ENCODE results near the gene FAF1. TPM values are rescaled to one million over a fixed set of nuclear protein-coding genes. Genes with fewer than 3 reads are reported as not detected.
A peak's percentile ranks its signal among the peaks of the same experiment; 100 is the strongest.

Gene FAF1
- total RNA-seq, 2 experiments from 2014 or later = 43.5 to 44.0 TPM

- intact Hi-C loops (cut with DNase I, micrococcal nuclease) = loop anchor here (1.0 to 10.0 kb wide), 2 partner anchors 9 to 537 kb away; partner anchors contain the start of gene EPS15 (in 1 of the 2)
- Mint-ChIP-seq H3K36me3 (ENCODE audit: low read depth) (peaks cover 4% of the 10 kb centered on the region), H3K4me1 (ENCODE audit: low read depth) (peaks cover 27% of the 10 kb centered on the region), H3K27me3 (peaks cover 24% of the 10 kb centered on the region), H3K27ac (no peak overlapping the region), H3K9me3 (no peaks in the 10 kb centered on the region), H3K4me3 (peak overlapping the region; percentile 92)
- Histone ChIP-seq H3K4me3 (ENCODE audit: low read length) (peak overlapping the region; percentile 73), H3K27me3 (ENCODE audit: control insufficient read depth in 1 of 2, insufficient read depth in 2 of 2, low read length in 2 of 2) (peaks cover 4 to 10% of the 10 kb centered on the region in 2 experiments), H3K4me1 (ENCODE audit: insufficient read depth, low read length) (peaks cover 23% of the 10 kb centered on the region), H3K9me3 (ENCODE audit: control insufficient read depth in 1 of 2, insufficient read depth in 1 of 2, low read length in 2 of 2) (no peaks in the 10 kb centered on the region), H3K27ac (ENCODE audit: low read depth in 1 of 2, low read length in 2 of 2) (no peak overlapping the region), H3K36me3 (ENCODE audit: insufficient read depth, low read length) (no peaks in the 10 kb centered on the region)
- ChIA-PET CTCF (interaction anchor here (1.6 kb wide), 1 partner anchor 48 kb away, joined by 8 read pairs; no protein-coding TSS in a partner anchor), POLR2A (interaction anchor here (0.7 to 4.5 kb wide), 5 partner anchors 9 to 557 kb away, joined by 3 to 82 read pairs (median 4); partner anchors contain the start of genes CDKN2C, FAF1 and RNF11)
- DNase-seq (peak in 5 of 14 experiments; percentile 13 to 58 (median 31)), ATAC-seq (ENCODE audit: poor library complexity) (peak; percentile 47)
- TF ChIP-seq CTCF (IDR thresholded peaks at IDR 0.05) = no peak
These were observed 17.6 kb upstream of the FAF1 start for GRCh38 chr1:50977575-50978143.

GRCh38 chr1:50976890-50977574 is 17.0 kb upstream of the FAF1 start:
- Histone ChIP-seq H3K27ac (ENCODE audit: low read depth in 1 of 2, low read length in 2 of 2) (no peak overlapping the region), H3K4me1 (ENCODE audit: insufficient read depth, low read length) (peaks cover 23% of the 10 kb centered on the region), H3K9me3 (ENCODE audit: control insufficient read depth in 1 of 2, insufficient read depth in 1 of 2, low read length in 2 of 2) (no peaks in the 10 kb centered on the region), H3K4me3 (ENCODE audit: low read length) (peak overlapping the region; percentile 73), H3K36me3 (ENCODE audit: insufficient read depth, low read length) (no peaks in the 10 kb centered on the region), H3K27me3 (ENCODE audit: control insufficient read depth in 1 of 2, insufficient read depth in 2 of 2, low read length in 2 of 2) (peaks cover 4 to 10% of the 10 kb centered on the region in 2 experiments)
- intact Hi-C loops (cut with DNase I, micrococcal nuclease) = loop anchor here (1.0 to 10.0 kb wide), 2 partner anchors 9 to 538 kb away; partner anchors contain the start of gene EPS15 (in 1 of the 2)
- no peaks in the 10 kb centered on the region for H3K9me3 Mint-ChIP-seq
- peaks cover 24% of the 10 kb centered on the region for H3K27me3 Mint-ChIP-seq
- TF ChIP-seq CTCF (IDR thresholded peaks at IDR 0.05) = no peak
- H3K4me3 Mint-ChIP-seq = peak overlapping the region; percentile 92
- H3K4me1 Mint-ChIP-seq (ENCODE audit: low read depth) = peaks cover 27% of the 10 kb centered on the region
- H3K36me3 Mint-ChIP-seq (ENCODE audit: low read depth) = peaks cover 4% of the 10 kb centered on the region
- peak; percentile 51 for ATAC-seq (ENCODE audit: poor library complexity)
- POLR2A ChIA-PET = interaction anchor here (0.9 to 4.5 kb wide), 4 partner anchors 8 to 259 kb away, joined by 4 to 82 read pairs (median 18); partner anchors contain the start of genes CDKN2C, FAF1 and RNF11
- H3K27ac Mint-ChIP-seq = no peak overlapping the region
- CTCF ChIA-PET = interaction anchor here (1.6 kb wide), 1 partner anchor 47 kb away, joined by 8 read pairs; no protein-coding TSS in a partner anchor
- peak in 5 of 14 experiments; percentile 5 to 75 (median 43) for DNase-seq

GRCh38 chr1:50976111-50976889 is 16.2 kb upstream of the FAF1 start:
- H3K9me3 Mint-ChIP-seq = no peaks in the 10 kb centered on the region

More at GRCh38 chr1:50976111-50976889, 16.2 kb upstream of the FAF1 start:
- ATAC-seq (ENCODE audit: poor library complexity) = no peak
- H3K4me1 Mint-ChIP-seq (ENCODE audit: low read depth) = peaks cover 29% of the 10 kb centered on the region
- peaks cover 4 to 10% of the 10 kb centered on the region in 2 experiments for H3K27me3 ChIP-seq (ENCODE audit: control insufficient read depth in 1 of 2, insufficient read depth in 2 of 2, low read length in 2 of 2)
- H3K27ac ChIP-seq (ENCODE audit: low read depth in 1 of 2, low read length in 2 of 2) = no peak overlapping the region
- no peaks in the 10 kb centered on the region for H3K9me3 ChIP-seq (ENCODE audit: control insufficient read depth in 1 of 2, insufficient read depth in 1 of 2, low read length in 2 of 2)
- DNase-seq = peak in 4 of 14 experiments; percentile 8 to 20 (median 14)
- H3K4me3 ChIP-seq (ENCODE audit: low read length) = peak overlapping the region; percentile 73
- no peak for TF ChIP-seq CTCF (IDR thresholded peaks at IDR 0.05)
- peaks cover 4% of the 10 kb centered on the region for H3K36me3 Mint-ChIP-seq (ENCODE audit: low read depth)
- peaks cover 24% of the 10 kb centered on the region for H3K27me3 Mint-ChIP-seq
- intact Hi-C loops (cut with DNase I, micrococcal nuclease) = loop anchor here in 1 of 2 experiments (10.0 kb wide), 1 partner anchor 539 kb away; the partner anchor contains the start of gene EPS15
- CTCF ChIA-PET = interaction anchor here (0.7 to 1.6 kb wide), 2 partner anchors 16 to 47 kb away, joined by 3 to 8 read pairs; partner anchors contain the start of gene FAF1
- H3K4me3 Mint-ChIP-seq = peak overlapping the region; percentile 92
- no peaks in the 10 kb centered on the region for H3K36me3 ChIP-seq (ENCODE audit: insufficient read depth, low read length)
- peaks cover 23% of the 10 kb centered on the region for H3K4me1 ChIP-seq (ENCODE audit: insufficient read depth, low read length)
- no peak overlapping the region for H3K27ac Mint-ChIP-seq
- POLR2A ChIA-PET = interaction anchor here (4.4 to 4.5 kb wide), 2 partner anchors 7 to 17 kb away, joined by 32 to 82 read pairs; partner anchors contain the start of genes CDKN2C and FAF1
